B cell (primary cell): ENCODE results near the gene ROBO2.

Source experiments
- EZH2 ChIP-seq: IDR thresholded peaks from 2 replicates; pipeline ENCODE4 v1.6.1; 2012; ENCODE audit warnings: borderline replicate concordance, low read depth, mild to moderate bottlenecking, moderate library complexity, low read length; ENCODE audit not compliant: insufficient read depth, poor library complexity, severe bottlenecking
- TF ChIP-seq, protein P1 (sequence below): fragments of 200-600 bp; IDR thresholded peaks from one replicate; pipeline ENCODE4 v1.8.0; 2022; ENCODE audit warnings: antibody characterized with exemption, mild to moderate bottlenecking

DNA sequence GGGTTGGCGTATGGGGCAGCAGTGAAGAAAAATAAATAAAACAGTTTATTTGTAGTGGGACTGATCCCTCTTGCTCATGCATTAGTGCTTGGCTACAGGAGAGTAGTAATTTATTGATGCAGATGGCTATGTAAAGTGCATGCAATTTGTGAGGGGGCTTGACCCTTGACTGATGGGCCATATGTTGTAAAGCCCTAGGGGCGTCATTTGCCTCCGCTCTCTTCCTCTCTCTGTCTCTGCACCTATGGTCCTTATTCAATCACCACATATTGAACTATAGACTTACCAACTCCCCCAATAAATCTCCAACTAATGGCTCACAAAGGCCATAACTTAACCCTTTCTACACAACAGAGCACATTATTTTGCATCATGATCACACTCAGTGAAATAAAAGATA lies 227.7 kb downstream of the ROBO2 start:
- TF ChIP-seq, protein P1, sequence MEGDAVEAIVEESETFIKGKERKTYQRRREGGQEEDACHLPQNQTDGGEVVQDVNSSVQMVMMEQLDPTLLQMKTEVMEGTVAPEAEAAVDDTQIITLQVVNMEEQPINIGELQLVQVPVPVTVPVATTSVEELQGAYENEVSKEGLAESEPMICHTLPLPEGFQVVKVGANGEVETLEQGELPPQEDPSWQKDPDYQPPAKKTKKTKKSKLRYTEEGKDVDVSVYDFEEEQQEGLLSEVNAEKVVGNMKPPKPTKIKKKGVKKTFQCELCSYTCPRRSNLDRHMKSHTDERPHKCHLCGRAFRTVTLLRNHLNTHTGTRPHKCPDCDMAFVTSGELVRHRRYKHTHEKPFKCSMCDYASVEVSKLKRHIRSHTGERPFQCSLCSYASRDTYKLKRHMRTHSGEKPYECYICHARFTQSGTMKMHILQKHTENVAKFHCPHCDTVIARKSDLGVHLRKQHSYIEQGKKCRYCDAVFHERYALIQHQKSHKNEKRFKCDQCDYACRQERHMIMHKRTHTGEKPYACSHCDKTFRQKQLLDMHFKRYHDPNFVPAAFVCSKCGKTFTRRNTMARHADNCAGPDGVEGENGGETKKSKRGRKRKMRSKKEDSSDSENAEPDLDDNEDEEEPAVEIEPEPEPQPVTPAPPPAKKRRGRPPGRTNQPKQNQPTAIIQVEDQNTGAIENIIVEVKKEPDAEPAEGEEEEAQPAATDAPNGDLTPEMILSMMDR = no peak
- TF ChIP-seq EZH2 = no peak
